Panc1 (cell line): ENCODE data around the gene ESRRG. TPM values are rescaled to one million over a fixed set of nuclear protein-coding genes. Genes with fewer than 3 reads are reported as not detected.

ENCODE experiments used
- ATAC-seq: fragments of 200-7000 bp; cut with Tn5 transposase; 2 replicates; pipeline ENCODE4 v1.9.1; 2020; ENCODE audit warnings: mild to moderate bottlenecking, moderate library complexity
- BruUV-seq: library from RNA; stranded (reverse); fragments of 400-500 nt; replicated peaks from 2 replicates; lab custom pipeline; 2021; lab: Mats Ljungman, UMichigan
- CTCF ChIA-PET: fragments of 300-600 bp; sonication (Branson Sonifier 250); formaldehyde crosslinking; loops from one replicate; lab custom pipeline; 2022; ENCODE audit warnings: antibody characterized with exemption; lab: Charles Lee
- POLR2A ChIA-PET: fragments of 300-600 bp; sonication (Branson Sonifier 250); formaldehyde crosslinking; loops from one replicate; lab custom pipeline; 2022; ENCODE audit warnings: antibody characterized with exemption; lab: Charles Lee
- DNase-seq: peaks from one replicate; pipeline ENCODE4 v3.0.0-alpha.2; 2010; ENCODE audit warnings: low read depth, low spot score
- H3K27ac ChIP-seq: 2 replicates; pipeline ENCODE4 v1.5.1; 2011; ENCODE audit warnings: mild to moderate bottlenecking, low read length, inconsistent platforms
- H3K27me3 ChIP-seq: fragments of 200-500 bp; sonication (Bioruptor generic); 2 replicates; pipeline ENCODE4 v1.6.0; 2014; ENCODE audit warnings: low read length, inconsistent platforms; ENCODE audit not compliant: control insufficient read depth, insufficient read depth
- H3K36me3 ChIP-seq: fragments of 200-500 bp; sonication (Bioruptor generic); 2 replicates; pipeline ENCODE4 v1.5.1; 2014; ENCODE audit warnings: inconsistent platforms, mild to moderate bottlenecking, low read length, moderate library complexity; ENCODE audit not compliant: control insufficient read depth, insufficient read depth
- H3K4me1 ChIP-seq: 2 replicates; pipeline ENCODE4 v1.5.1; 2011; ENCODE audit warnings: inconsistent platforms, mild to moderate bottlenecking, low read length, moderate library complexity; ENCODE audit not compliant: control insufficient read depth, insufficient read depth
- H3K4me3 ChIP-seq, 2 experiments: 2 replicates each; pipeline ENCODE4 v1.5.1; 2011 to 2012; ENCODE audit warnings: low read depth in 2 of 2, low read length in 2 of 2, mild to moderate bottlenecking in 2 of 2, inconsistent platforms in 1 of 2, moderate library complexity in 1 of 2
- H3K9me3 ChIP-seq: fragments of 200-500 bp; sonication (Bioruptor generic); 2 replicates; pipeline ENCODE4 v1.5.1; 2014; ENCODE audit warnings: low read depth, mild to moderate bottlenecking, inconsistent platforms, low read length, moderate library complexity; ENCODE audit not compliant: control insufficient read depth, insufficient read depth
- POLR2AphosphoS5 ChIP-seq: IDR thresholded peaks from 2 replicates; pipeline ENCODE4 v1.6.1; 2012; ENCODE audit warnings: mild to moderate bottlenecking, low read depth, low read length, moderate library complexity
- SIN3A ChIP-seq: IDR thresholded peaks from 2 replicates; pipeline ENCODE4 v1.6.1; 2012; ENCODE audit warnings: low read depth, mild to moderate bottlenecking, low read length, moderate library complexity, borderline replicate concordance; ENCODE audit not compliant: insufficient read depth
- TCF7L2 ChIP-seq: IDR thresholded peaks from 2 replicates; pipeline ENCODE4 v1.6.1; 2011; ENCODE audit warnings: mild to moderate bottlenecking, low read depth, low read length, inconsistent platforms
- in situ Hi-C: cut with HindIII; loops from 2 replicates; pipeline ENCODE4 v1.10.0; 2016; ENCODE audit warnings: low sequenced_read_pairs, low pct_unique_long_range_greater_than_20kb
- intact Hi-C: fragments of 100-400 bp; cut with micrococcal nuclease; formaldehyde crosslinking; loops from one replicate; pipeline ENCODE4 v1.10.0; 2022; ENCODE audit not compliant: unreplicated experiment
- total RNA-seq: library from RNA; stranded (reverse); gene quantifications from one replicate; pipeline ENCODE4 v1.2.1, GENCODE V29; 2021; ENCODE audit not compliant: unreplicated experiment
- TF ChIP-seq, protein P1 (sequence below), 2 experiments: IDR thresholded peaks; 2 replicates each; pipeline ENCODE4 v1.6.1; 2011 to 2012; ENCODE audit warnings: low read depth in 2 of 2, control low read depth in 1 of 2, low read length in 1 of 2, mild to moderate bottlenecking in 1 of 2, moderate library complexity in 1 of 2; ENCODE audit not compliant: insufficient read depth in 1 of 2
- TF ChIP-seq, protein P2 (sequence below): fragments of 450-650 bp; IDR thresholded peaks from 2 replicates; pipeline ENCODE4 v1.5.1; 2017; ENCODE audit warnings: mild to moderate bottlenecking

Gene ESRRG
- total RNA-seq, 1 experiment from 2014 or later: not detected

DNA sequence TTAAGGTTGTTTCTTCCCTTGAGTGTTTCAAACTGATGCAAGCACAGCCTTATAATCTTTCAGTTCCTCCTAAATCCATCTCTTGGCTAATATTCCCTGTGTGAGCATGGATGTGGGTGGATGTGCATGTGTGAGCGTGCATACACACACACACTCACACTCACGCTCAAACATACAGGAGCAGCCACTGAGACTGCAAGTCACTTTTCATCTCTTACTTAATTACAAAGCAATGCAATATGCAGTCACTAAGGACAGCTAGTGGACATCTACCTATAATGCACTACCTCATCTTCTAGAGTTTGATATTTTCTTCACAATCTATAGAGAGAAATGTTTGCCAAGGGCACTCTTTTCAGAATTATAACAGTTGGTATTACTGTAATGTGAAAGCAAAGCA is 1.4 kb downstream of the ESRRG start:
- intact Hi-C loops: no loop called here
- DNase-seq: no peak
- Histone ChIP-seq H3K9me3 (no peaks in the 10 kb centered on the region), H3K36me3 (no peaks in the 10 kb centered on the region), H3K4me1 (peaks cover 6% of the 10 kb centered on the region; the same call in 1 of the 2 replicates), H3K27me3 (peaks cover 38% of the 10 kb centered on the region), H3K27ac (no peak overlapping the region), H3K4me3 (no peak overlapping the region; a peak in 1 of 4 replicates)
- no peak for ATAC-seq
- in situ Hi-C loops: no loop called here
- BruUV-seq: no TSS peak
- ChIA-PET POLR2A (no interaction called here), CTCF (no interaction called here)
- TF ChIP-seq, protein P1, sequence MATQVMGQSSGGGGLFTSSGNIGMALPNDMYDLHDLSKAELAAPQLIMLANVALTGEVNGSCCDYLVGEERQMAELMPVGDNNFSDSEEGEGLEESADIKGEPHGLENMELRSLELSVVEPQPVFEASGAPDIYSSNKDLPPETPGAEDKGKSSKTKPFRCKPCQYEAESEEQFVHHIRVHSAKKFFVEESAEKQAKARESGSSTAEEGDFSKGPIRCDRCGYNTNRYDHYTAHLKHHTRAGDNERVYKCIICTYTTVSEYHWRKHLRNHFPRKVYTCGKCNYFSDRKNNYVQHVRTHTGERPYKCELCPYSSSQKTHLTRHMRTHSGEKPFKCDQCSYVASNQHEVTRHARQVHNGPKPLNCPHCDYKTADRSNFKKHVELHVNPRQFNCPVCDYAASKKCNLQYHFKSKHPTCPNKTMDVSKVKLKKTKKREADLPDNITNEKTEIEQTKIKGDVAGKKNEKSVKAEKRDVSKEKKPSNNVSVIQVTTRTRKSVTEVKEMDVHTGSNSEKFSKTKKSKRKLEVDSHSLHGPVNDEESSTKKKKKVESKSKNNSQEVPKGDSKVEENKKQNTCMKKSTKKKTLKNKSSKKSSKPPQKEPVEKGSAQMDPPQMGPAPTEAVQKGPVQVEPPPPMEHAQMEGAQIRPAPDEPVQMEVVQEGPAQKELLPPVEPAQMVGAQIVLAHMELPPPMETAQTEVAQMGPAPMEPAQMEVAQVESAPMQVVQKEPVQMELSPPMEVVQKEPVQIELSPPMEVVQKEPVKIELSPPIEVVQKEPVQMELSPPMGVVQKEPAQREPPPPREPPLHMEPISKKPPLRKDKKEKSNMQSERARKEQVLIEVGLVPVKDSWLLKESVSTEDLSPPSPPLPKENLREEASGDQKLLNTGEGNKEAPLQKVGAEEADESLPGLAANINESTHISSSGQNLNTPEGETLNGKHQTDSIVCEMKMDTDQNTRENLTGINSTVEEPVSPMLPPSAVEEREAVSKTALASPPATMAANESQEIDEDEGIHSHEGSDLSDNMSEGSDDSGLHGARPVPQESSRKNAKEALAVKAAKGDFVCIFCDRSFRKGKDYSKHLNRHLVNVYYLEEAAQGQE (IDR thresholded peaks at IDR 0.05; ENCODE audit: insufficient read depth in 1 of 2, low read depth in 2 of 2, low read length in 1 of 2): no peak
- no peak for TF ChIP-seq POLR2AphosphoS5
- no peak for TF ChIP-seq TCF7L2
- TF ChIP-seq, protein P2, sequence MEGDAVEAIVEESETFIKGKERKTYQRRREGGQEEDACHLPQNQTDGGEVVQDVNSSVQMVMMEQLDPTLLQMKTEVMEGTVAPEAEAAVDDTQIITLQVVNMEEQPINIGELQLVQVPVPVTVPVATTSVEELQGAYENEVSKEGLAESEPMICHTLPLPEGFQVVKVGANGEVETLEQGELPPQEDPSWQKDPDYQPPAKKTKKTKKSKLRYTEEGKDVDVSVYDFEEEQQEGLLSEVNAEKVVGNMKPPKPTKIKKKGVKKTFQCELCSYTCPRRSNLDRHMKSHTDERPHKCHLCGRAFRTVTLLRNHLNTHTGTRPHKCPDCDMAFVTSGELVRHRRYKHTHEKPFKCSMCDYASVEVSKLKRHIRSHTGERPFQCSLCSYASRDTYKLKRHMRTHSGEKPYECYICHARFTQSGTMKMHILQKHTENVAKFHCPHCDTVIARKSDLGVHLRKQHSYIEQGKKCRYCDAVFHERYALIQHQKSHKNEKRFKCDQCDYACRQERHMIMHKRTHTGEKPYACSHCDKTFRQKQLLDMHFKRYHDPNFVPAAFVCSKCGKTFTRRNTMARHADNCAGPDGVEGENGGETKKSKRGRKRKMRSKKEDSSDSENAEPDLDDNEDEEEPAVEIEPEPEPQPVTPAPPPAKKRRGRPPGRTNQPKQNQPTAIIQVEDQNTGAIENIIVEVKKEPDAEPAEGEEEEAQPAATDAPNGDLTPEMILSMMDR: no peak
- TF ChIP-seq SIN3A: no peak

DNA sequence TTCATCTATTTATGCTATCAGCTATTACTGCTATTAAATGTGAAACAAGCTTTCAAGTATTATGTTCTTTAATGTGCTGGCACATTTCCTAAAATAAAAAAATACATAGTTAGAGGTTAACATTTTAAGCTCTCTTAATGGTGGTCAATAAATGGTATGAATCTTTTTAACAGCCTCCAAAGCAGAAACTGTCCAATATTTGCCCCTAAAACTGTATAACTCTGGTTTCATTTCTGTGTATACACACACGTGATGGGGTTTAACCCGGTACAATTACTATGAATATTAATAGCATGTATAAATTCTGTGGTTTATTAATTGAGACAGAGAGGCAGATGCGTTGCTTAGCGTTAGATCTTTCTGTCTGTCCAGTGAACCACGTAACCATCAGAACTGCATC is 2.2 kb downstream of the ESRRG start:
- TF ChIP-seq TCF7L2: no peak
- TF ChIP-seq, protein P1 (IDR thresholded peaks at IDR 0.05; ENCODE audit: insufficient read depth in 1 of 2, low read depth in 2 of 2, low read length in 1 of 2): no peak
- no peak for TF ChIP-seq SIN3A
- Histone ChIP-seq H3K4me3 (no peak overlapping the region), H3K4me1 (peaks cover 6% of the 10 kb centered on the region; the same call in 1 of the 2 replicates), H3K36me3 (no peaks in the 10 kb centered on the region), H3K27me3 (peaks cover 36% of the 10 kb centered on the region), H3K27ac (no peak overlapping the region), H3K9me3 (no peaks in the 10 kb centered on the region)
- BruUV-seq: no TSS peak
- no peak for DNase-seq
- ChIA-PET POLR2A (no interaction called here), CTCF (no interaction called here)
- intact Hi-C loops (no loop called here), in situ Hi-C loops (no loop called here)
- no peak for ATAC-seq
